ENCODE data around the gene EBF4.

- TF ChIP-seq CTCF (conservative IDR thresholded peaks at IDR 0.05): no peak
- no peak for TF ChIP-seq ZFX (IDR thresholded peaks at IDR 0.05)
Measured at GRCh38 chr20:2775139-2775538, 82.6 kb downstream of the EBF4 start.

Measured in C4-2B (cell line).